Osteoblast (primary cell): ENCODE data around the gene SLC16A11. TPM values are rescaled to one million over a fixed set of nuclear protein-coding genes. Genes with fewer than 3 reads are reported as not detected.

ENCODE experiments used
- DNase-seq: peaks from one replicate; pipeline ENCODE4 v3.0.0; 2011; ENCODE audit warnings: low spot score, mixed read lengths; ENCODE audit not compliant: insufficient read length; ENCODE audit errors: missing footprints
- H2AFZ ChIP-seq: 2 replicates; pipeline ENCODE4 v1.6.0; 2011; ENCODE audit warnings: mild to moderate bottlenecking, low read length
- H3K27ac ChIP-seq: 2 replicates; pipeline ENCODE4 v1.5.1; 2011; ENCODE audit warnings: mild to moderate bottlenecking, low read depth, low read length, moderate library complexity
- H3K27me3 ChIP-seq: 2 replicates; pipeline ENCODE4 v1.6.0; 2012; ENCODE audit warnings: mild to moderate bottlenecking, control low read depth, inconsistent platforms, low read length, moderate library complexity; ENCODE audit not compliant: insufficient read depth
- H3K36me3 ChIP-seq: 2 replicates; pipeline ENCODE4 v1.5.1; 2011; ENCODE audit warnings: mild to moderate bottlenecking, low read length, control low read depth, moderate library complexity; ENCODE audit not compliant: insufficient read depth
- H3K4me1 ChIP-seq: 2 replicates; pipeline ENCODE4 v1.5.1; 2011; ENCODE audit warnings: mild to moderate bottlenecking, low read length, control low read depth, moderate library complexity; ENCODE audit not compliant: insufficient read depth
- H3K4me2 ChIP-seq: 2 replicates; pipeline ENCODE4 v1.6.0; 2011; ENCODE audit warnings: mild to moderate bottlenecking, low read length; ENCODE audit not compliant: insufficient read depth
- H3K4me3 ChIP-seq: fragments of 200-600 bp; sonication (generic); 3 replicates; pipeline ENCODE4 v1.5.1; 2012; ENCODE audit warnings: mild to moderate bottlenecking, low read length, inconsistent platforms; ENCODE audit not compliant: insufficient read depth
- H3K79me2 ChIP-seq: 2 replicates; pipeline ENCODE4 v1.6.0; 2012; ENCODE audit warnings: mild to moderate bottlenecking, low read length, control low read depth, inconsistent platforms; ENCODE audit not compliant: insufficient read depth
- H3K9me3 ChIP-seq: 2 replicates; pipeline ENCODE4 v1.5.1; 2011; ENCODE audit warnings: low read depth, low read length, control low read depth
- H4K20me1 ChIP-seq: 2 replicates; pipeline ENCODE4 v1.6.0; 2012; ENCODE audit warnings: mild to moderate bottlenecking, low read length, control low read depth; ENCODE audit not compliant: insufficient read depth
- CTCF ChIP-seq: IDR thresholded peaks from 2 replicates; pipeline ENCODE4 v1.5.1; 2011; ENCODE audit warnings: mild to moderate bottlenecking, low read depth, low read length, moderate library complexity; ENCODE audit errors: extremely low read depth
- total RNA-seq: library from RNA; depleted of rRNA; stranded (reverse); fragments of >200 nt; gene quantifications from 2 replicates; pipeline ENCODE4 v1.2.3, GENCODE V29; 2012

Gene SLC16A11
- total RNA-seq, 1 donor = 0.36 TPM

GRCh38 chr17:7046127-7046724, 2.3 kb upstream of the SLC16A11 start:
- peak; percentile 3 for TF ChIP-seq CTCF
- Histone ChIP-seq H2AFZ (no peak overlapping the region), H3K4me3 (no peak overlapping the region), H3K79me2 (no peaks in the 10 kb centered on the region), H3K9me3 (no peaks in the 10 kb centered on the region), H3K27ac (no peak overlapping the region), H3K4me1 (peaks cover 11% of the 10 kb centered on the region), H4K20me1 (no peaks in the 10 kb centered on the region), H3K4me2 (peak overlapping the region; percentile 3), H3K36me3 (no peaks in the 10 kb centered on the region), H3K27me3 (peaks cover 45% of the 10 kb centered on the region)
- peak; percentile 69 for DNase-seq

- H3K27ac ChIP-seq = no peak overlapping the region
- peak overlapping the region; percentile 3 for H3K4me2 ChIP-seq
- peaks cover 11% of the 10 kb centered on the region for H3K4me1 ChIP-seq
- peak; percentile 89 for TF ChIP-seq CTCF
- H3K79me2 ChIP-seq = no peaks in the 10 kb centered on the region
- H3K4me3 ChIP-seq = no peak overlapping the region
- H3K27me3 ChIP-seq = peaks cover 43% of the 10 kb centered on the region
- H2AFZ ChIP-seq = no peak overlapping the region
- peak; percentile 93 for DNase-seq
- H3K36me3 ChIP-seq = no peaks in the 10 kb centered on the region
- H3K9me3 ChIP-seq = no peaks in the 10 kb centered on the region
- no peaks in the 10 kb centered on the region for H4K20me1 ChIP-seq
Observed at GRCh38 chr17:7045492-7046126, 1.7 kb upstream of the SLC16A11 start.

GRCh38 chr17:7043182-7043496, 753 bp downstream of the SLC16A11 start:
- no peak overlapping the region for H3K27ac ChIP-seq
- no peak for TF ChIP-seq CTCF
- H4K20me1 ChIP-seq = no peaks in the 10 kb centered on the region
- peak; percentile 68 for DNase-seq
- H3K79me2 ChIP-seq = no peaks in the 10 kb centered on the region
- H3K4me2 ChIP-seq = peak overlapping the region; percentile 78
- H3K4me3 ChIP-seq = peak overlapping the region; percentile 63
- H3K36me3 ChIP-seq = no peaks in the 10 kb centered on the region
- H3K9me3 ChIP-seq = no peaks in the 10 kb centered on the region
- peaks cover 38% of the 10 kb centered on the region for H3K27me3 ChIP-seq
- peak overlapping the region; percentile 51 for H2AFZ ChIP-seq
- peaks cover 11% of the 10 kb centered on the region for H3K4me1 ChIP-seq

DNA sequence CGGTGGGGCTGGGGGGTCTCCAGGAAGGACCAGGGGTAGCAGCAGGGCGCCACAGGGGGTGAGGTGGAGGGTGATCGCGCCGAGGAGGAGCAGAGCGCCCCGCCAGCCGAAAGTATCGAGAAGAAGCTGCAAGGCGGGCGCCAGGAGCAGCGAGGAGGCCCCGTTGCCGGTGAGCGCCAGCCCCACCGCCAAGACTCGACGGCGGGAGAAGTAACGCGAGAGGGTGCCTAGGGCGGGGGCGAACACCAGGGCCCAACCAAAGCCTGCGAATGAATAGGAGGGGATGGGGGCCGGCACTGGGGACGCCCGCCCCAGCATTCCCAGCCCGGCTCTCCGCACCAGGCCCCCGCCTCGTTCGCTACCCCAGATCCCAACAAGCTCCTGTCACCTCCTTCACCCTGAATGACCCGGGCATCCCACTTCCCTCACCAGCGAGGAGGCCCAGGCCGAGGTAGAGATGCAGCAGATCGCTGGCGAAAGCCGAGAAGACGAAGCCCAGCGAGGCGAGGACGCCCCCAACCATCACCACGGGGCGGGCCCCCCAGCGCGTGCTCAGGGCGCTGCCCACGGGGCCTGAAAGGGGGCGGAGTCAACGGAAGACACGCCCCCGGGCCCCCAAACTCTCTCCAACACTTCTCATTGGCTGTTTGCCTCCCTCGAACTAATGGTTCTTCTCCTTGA, 1.3 kb downstream of the SLC16A11 start:
- Histone ChIP-seq H3K27me3 (peaks cover 38% of the 10 kb centered on the region), H2AFZ (no peak overlapping the region), H3K4me2 (peak overlapping the region; percentile 78), H4K20me1 (no peaks in the 10 kb centered on the region), H3K4me1 (peaks cover 11% of the 10 kb centered on the region), H3K4me3 (peak overlapping the region; percentile 63), H3K27ac (no peak overlapping the region), H3K79me2 (no peaks in the 10 kb centered on the region), H3K9me3 (no peaks in the 10 kb centered on the region), H3K36me3 (no peaks in the 10 kb centered on the region)
- DNase-seq = no peak
- no peak for TF ChIP-seq CTCF
